ENCODE measurements around the gene TNIP1.
A peak's percentile ranks its signal among the peaks of the same experiment; 100 is the strongest.

The TNIP1 gene

GRCh38 chr5:151064916-151065499, 15.8 kb downstream of the TNIP1 start:
- DNase-seq (ENCODE audit: low spot score) = no peak

DNA sequence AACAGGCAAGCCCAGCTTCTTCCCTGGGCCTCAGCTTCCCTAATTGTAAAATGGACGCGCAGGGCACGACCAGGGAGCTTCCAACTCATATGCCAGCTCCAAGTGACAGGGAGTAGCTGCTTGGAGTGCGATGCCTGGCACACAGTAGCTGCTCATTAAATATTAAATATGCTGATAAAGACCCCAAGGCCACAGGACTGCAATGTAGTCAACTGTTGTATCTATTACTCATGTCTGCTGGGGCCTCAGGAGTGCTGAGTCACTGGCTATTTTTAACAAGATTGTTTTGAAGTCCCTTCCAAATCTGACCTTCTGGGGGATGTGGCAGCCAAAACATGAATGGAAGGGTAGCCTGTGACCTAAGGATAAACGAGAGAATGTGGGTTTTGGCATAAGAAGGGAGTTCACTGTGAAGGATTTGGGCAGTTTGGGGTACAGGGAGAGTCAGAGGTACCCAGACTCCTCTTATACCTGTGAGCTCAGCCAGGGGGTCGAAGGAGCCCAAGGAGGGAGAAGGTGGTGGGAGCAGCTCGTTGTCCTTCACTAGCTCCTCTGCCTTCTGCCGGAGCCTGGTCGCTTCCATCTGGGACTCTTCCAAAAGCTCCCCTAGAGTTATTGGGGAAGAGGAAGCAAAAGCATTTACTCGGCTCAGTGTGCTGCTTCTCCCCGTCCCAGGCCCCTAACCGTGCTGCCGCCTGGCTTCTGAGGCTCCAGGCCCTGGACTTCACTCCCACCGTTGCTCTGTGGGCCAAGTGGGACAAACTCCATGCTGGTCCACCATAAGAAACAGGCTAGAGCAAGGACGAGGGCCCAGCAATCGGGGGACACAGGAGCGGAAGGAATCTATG, 17.5 kb downstream of the TNIP1 start:
- no peak for DNase-seq (ENCODE audit: low spot score)

GRCh38 chr5:151062405-151063141, 18.3 kb downstream of the TNIP1 start:
- no peak for DNase-seq (ENCODE audit: low spot score)

DNA sequence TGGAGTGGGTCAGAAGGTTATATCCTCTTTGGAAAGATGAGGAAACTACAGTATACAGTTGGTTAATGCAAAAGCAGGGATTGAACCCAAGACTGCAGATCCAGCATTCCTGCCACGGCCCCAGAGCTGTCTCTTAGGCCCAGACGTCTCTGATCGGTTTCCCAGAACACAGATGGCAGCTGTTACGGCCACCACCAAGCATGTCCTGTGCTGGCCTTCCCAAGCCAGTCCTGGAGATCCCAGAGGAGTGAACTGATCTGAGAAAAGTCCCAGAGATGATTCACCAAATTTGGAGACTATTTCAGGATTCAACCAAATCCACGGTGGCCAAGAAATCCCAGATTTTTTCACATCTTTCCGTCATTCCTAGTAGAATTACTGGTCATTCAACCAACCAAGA, 20.1 kb downstream of the TNIP1 start:
- no peak for DNase-seq (ENCODE audit: low spot score)

DNA sequence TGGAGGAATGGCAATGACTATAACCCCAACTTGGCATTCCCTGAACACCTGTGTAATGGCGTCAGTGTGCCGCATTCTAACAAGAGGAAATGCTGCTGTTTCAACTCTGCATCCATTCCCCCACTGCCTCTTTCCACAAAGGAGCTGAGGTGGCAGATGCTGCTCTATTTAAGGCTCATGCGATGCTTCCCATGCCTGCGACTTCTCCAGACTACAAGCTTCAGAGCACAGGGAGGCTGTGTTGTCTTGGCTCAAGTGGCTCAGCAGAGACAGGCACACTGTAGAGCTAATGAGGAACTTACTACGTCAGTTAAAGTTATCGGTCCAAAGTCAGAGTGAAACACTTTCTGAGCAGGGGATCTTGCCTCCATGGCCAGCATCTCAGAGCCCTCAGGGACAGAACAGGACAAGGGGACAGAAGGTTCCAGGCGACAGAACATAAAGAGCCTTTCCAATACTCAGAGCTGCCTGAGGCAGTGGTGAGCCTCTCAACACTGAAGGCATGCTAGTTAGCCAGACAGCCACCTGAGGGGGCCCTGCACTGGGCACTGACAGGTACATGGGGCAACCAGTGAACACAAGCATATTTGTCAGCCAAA, 21.8 kb downstream of the TNIP1 start:
- no peak for DNase-seq (ENCODE audit: low spot score)

GRCh38 chr5:151058301-151058700, 22.5 kb downstream of the TNIP1 start:
- no peak for DNase-seq (ENCODE audit: low spot score)

DNA sequence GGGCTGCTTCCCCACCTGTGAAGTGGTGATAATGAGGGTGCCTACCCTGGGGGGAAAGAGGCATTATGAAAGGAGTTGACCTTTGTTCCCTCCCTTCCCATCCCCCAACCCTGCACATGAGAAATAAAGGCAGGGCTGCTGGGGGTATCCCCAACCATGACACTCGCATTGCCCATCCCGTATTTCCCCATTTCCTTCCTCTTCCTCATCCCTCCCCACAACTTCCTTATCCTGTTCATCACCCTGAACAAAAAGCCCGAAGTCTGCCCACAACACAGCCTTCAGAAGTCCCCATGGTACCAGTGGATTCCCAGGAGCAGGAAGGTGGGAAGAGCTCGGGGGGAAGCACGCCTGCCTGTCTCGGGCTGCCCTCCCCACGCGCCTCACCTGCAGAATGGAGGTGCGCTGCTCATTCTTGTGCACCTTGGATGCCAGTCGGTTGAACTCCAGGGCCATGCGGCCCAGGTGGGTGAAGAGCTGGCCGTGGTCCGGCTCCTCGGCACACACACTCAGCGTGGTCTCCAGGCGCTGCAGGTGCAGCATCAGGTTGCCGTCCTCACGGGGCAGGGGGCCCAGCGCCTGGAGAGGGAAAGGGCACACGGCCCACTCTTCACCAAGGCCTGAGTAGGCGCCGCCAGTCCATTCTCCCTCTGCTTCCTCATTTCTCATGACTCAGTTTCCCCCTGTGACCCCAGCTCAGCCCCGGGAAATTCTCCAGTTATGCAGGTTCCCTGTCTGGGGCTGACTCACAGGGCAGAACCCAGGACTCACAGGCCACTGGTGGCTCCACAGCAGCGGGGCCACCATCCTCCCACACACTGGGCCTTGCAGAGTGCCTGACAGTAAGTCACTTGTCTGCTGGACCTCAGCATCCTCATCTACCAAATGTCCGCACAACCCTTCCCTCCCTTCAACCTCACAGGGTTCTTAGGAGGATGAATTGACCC, 24.2 kb downstream of the TNIP1 start:
- DNase-seq (ENCODE audit: low spot score) = no peak

DNA sequence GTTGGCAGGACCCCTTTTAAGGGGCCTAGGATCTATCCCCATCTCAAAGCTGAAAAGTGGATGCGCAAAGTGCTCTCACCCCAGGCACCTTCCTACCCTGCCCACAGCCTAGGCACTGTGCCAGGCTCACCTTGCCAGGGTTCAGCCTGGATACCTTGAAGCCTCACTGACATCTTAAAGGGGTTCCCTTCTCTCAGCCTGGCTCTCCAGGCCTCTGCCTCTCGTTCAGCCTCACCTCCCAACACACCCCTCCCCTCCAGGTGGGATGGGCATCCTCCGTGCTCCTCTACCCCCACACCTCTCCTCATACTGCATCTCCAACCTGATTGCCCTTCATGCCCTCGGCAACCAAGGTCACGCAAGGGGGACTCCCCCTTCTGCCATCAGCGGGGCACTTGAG, 25.5 kb downstream of the TNIP1 start:
- no peak for DNase-seq (ENCODE audit: low spot score)

GRCh38 chr5:151054709-151055108, 26.1 kb downstream of the TNIP1 start:
- no peak for DNase-seq (ENCODE audit: low spot score)

DNA sequence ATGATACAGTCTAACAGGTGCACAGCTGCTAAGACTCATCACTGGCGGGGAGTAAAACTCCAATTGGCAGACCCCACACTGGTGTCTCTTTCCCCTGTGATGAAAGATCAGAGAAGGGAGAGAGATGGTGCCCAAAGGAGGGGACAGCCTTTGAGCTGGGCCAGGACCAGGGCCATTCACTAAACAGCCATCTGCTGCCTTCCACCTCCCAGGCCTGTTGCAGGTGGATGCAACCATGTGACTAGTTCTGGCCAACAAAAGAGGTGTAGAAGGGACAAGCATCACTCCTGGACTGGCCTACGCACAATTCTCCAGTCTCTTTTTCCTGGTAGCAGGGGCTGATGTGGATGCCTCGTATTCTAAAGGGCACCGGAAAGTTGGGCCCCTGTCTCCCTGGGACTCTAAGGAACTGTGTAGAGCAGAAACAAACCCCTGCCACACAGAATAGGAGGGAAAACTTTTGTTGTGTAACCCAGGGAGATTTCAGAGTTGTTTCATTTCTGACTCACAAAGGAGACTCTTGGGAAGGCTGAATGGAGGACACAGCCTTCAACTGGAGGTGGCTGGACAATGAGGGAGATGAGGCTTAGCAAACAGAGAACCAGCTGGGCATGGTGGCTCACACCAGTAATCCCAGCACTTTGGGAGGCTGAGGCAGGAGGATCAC, 26.9 kb downstream of the TNIP1 start:
- DNase-seq (ENCODE audit: low spot score) = no peak

DNA sequence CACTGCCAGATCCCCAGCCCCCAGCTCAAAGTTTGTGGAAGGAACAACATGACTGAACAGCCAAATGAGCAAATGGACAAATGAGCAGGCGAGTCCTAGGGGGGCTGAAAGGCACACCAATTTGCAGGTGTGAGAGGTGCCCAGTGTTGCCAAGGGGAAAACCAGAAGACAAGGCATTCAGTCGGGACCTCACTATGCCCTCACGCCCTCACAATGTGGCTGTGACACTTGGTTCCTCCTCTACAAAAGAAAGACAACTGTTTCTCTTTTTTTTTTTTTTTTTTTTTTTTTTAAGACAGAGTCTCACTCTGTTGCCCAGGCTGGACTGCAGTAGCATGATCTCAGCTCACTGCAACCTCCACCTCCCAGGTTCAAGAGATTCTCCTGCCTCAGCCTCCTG, 28.0 kb downstream of the TNIP1 start:
- no peak for DNase-seq (ENCODE audit: low spot score)

DNA sequence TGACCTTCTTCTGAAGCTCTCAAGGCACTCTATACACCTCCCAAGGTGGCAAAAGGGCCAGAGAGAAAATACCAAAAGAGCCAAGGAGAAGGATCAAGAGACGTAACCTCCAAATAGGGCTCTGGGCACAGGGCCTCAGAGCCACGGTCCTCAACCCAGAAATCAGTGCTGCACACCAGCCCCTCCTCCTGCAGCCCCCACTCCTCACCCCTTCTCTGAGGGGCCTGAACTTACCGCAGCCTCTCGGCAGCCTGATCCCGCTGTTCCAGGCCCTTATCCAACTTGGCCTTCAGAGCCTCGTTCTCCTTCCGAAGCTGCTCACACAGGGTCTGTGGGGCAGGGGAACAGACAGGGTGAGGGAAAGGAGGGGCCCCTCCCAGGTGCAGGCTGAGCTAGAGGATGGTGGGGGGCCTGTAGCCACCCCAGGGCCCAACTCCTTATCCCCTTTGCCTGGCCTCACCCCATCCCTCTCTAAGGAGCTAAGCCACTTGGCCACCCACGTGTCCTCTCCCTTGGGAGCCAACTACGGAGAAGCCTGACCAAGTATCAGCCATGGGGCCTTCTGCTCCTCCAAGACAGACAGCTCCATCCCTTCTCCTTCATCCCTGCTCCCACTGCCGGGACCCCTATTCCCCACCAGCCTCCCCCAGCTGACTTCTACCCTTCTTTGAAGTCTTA, 28.8 kb downstream of the TNIP1 start:
- no peak for DNase-seq (ENCODE audit: low spot score)

DNA sequence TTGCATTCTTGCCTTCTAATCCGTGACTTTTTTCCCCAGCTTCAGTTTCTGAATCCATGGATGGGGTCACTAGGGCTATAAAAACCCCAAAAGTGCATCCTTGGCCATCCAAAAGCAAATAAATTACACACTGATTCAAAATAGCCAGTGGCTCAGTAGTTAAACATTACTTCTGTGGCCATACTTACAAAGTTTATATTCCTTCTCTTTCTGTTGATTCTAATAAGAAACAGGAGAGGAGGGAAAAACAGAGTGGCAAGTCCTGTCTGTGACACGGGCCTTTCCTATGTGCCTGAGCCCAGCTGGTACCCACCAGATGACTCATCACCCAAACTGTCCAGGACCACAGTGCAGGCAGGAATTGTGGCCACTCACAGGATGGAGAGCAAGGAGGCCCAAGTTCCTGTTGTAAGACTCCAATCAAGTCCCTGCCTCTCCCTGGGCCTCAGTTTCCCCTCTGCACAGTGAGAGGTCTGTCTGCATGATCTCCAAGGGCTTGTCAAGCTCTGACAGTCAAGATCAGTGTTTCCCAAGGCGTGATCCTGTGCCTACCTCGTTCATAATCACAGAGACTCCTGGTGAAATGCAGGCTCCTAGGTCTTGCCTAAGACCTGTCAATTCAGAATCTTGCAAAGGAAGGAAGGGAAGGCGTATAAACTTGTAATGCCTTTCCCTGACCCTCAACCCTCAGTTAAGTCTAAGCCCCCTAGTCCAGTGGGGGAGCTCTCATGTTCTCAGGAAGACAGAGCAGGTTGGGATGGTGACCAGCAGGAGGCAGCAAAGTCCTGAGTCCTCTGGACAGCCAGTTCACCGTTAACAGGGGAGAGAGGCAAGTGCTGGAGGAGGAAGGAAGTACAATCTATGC, 29.5 kb downstream of the TNIP1 start:
- DNase-seq (ENCODE audit: low spot score) = peak; percentile 47

GRCh38 chr5:151048526-151048925, 32.3 kb downstream of the TNIP1 start:
- no peak for DNase-seq (ENCODE audit: low spot score)

DNA sequence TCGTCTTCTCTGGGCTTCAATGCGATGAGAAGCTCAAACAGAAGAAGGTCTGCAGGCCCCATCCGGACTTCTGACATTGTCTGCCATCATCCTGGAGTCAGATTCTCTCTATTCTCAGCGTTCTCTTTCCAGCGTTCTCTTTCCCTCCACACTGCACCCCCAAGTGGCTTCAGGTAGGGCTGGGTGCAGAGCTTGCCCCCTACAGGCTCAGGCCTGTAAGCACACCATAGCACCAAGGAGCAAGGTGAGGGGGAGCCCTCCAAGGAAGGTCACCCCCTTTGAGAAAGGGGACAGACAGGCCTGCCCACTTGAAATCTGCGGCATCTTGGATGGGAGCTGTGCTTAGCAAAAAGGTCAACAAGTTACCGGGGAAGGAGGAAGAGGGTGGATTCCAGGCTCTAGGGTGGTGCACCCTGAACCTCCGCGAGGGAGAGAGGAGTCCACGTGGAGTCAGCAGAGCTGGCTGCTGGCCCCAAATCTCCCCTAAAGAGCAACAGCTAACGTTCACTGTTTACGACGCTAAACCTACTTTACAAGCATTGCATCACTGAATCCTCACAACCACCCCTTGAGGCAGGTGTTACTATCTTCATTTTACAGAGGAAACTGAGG, 32.9 kb downstream of the TNIP1 start:
- DNase-seq (ENCODE audit: low spot score) = no peak

GRCh38 chr5:151042453-151043093, 38.3 kb downstream of the TNIP1 start:
- DNase-seq (ENCODE audit: low spot score) = no peak

DNA sequence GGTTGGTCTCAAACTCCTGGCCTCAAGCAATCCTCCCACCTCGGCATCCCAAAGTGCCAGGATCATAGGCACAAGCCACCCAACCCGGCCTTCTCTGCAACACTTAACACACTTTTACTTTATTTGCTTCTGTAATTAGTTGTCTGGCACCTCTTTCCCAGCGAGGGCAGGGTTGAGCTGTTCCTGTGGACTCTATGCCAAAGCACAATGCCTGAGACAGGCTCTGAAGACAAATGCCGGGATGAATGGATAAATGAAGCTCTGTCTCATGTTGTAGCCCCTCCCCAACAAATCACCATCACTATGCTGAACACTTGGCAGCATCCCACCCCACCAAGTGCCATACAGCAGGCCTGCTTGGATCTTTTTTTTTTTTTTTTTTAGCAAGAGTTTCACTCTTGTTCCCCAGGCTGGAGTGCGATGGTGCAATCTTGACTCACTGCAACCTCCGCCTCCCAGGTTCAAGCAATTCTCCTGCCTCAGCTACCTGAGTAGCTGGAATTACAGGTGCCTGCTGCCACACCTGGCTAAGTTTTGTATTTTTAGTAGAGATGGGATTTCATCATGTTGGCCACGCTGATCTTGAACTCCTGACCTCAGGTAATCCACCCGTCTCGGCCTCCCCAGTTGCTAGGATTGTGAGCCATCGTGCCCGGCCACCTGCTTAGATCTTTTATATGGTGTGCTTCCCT, 39.1 kb downstream of the TNIP1 start:
- DNase-seq (ENCODE audit: low spot score) = no peak

DNA sequence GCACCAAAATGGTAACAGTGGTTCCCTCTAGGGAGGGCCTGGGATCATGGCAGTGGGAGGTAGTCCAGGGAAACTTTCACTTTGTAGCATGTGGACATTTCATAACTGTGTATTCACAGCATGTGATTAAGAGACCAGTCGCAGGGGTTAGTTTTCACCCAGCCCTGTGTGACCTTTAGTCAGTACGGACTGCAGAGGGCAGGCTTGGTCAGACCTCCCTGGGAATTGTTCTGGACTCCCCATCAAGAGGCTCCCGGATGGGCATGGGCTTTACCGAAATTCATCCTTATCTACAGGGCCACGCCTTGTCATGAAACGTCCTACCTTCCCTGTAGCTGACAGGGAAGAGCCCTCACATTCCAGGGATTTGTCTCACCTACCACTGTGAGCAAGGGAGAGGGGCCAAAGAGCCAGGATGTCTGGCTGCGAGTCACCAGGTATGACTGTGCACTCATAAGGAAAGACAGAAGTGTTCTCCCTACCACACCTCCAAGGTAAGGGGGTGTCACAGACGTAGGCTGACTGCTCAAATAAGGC, 40.6 kb downstream of the TNIP1 start:
- DNase-seq (ENCODE audit: low spot score) = no peak

Measured in putamen (tissue), 1 donor.